DOHH2 (cell line): ENCODE results near the gene KAZALD1.

Experiments used
- EZH2phosphoT487 ChIP-seq: fragments of 200-600 bp; sonication (generic); IDR thresholded peaks from 2 replicates; pipeline ENCODE4 v1.6.1; 2017; ENCODE audit warnings: borderline replicate concordance, mild to moderate bottlenecking, antibody characterized with exemption, low read length, moderate library complexity, mixed read lengths
- TF ChIP-seq, protein P1 (sequence below): fragments of 200-600 bp; sonication (generic); IDR thresholded peaks from one replicate; pipeline ENCODE4 v1.5.1; 2014; ENCODE audit warnings: antibody characterized with exemption, mild to moderate bottlenecking, low read depth, low read length; ENCODE audit not compliant: poor library complexity, severe bottlenecking

DNA sequence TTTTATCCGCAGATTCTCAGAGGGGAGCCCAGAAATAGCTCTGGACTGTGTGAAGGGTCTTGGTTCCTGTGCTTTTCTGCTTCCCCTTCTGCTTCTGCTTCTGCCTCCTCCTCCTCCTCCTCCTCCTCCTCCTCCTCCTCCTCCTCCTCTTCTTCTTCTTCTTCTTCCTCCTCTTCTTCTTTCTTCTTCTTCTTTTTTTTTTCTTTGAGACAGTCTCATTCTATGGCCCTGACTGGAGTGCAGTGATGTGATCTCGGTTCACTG lies 42.4 kb upstream of the KAZALD1 start:
- TF ChIP-seq, protein P1, sequence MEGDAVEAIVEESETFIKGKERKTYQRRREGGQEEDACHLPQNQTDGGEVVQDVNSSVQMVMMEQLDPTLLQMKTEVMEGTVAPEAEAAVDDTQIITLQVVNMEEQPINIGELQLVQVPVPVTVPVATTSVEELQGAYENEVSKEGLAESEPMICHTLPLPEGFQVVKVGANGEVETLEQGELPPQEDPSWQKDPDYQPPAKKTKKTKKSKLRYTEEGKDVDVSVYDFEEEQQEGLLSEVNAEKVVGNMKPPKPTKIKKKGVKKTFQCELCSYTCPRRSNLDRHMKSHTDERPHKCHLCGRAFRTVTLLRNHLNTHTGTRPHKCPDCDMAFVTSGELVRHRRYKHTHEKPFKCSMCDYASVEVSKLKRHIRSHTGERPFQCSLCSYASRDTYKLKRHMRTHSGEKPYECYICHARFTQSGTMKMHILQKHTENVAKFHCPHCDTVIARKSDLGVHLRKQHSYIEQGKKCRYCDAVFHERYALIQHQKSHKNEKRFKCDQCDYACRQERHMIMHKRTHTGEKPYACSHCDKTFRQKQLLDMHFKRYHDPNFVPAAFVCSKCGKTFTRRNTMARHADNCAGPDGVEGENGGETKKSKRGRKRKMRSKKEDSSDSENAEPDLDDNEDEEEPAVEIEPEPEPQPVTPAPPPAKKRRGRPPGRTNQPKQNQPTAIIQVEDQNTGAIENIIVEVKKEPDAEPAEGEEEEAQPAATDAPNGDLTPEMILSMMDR, result no peak
- TF ChIP-seq EZH2phosphoT487, result no peak
